Activated CD4-positive, alpha-beta T cell treated with anti-CD3 and anti-CD28 coated beads for 4 hours (primary cell): ENCODE results near the gene LCOR.
"Not testable (repeated sequence)": the region's sequence is repeated elsewhere in the genome, so short reads cannot be mapped to it uniquely, and the experiment has no call there.

Experiments
- DNase-seq, 2 donors: peaks; one replicate each; pipeline ENCODE4 v3.0.0-alpha.2; 2020

LCOR gene

GRCh38 chr10:96943161-96943560 lies 111.1 kb downstream of the LCOR start:
- not testable (repeated sequence) for DNase-seq

- no peak for DNase-seq
Measured at GRCh38 chr10:96947036-96947435, 114.9 kb downstream of the LCOR start.

- DNase-seq = no peak
Measured at GRCh38 chr10:96949039-96949683, 117.1 kb downstream of the LCOR start.

- DNase-seq = no peak
Measured at GRCh38 chr10:96951954-96952353, 119.9 kb downstream of the LCOR start.

- no peak for DNase-seq
Measured at GRCh38 chr10:96955794-96956193, 123.7 kb downstream of the LCOR start.

GRCh38 chr10:96958071-96958470 lies 126.0 kb downstream of the LCOR start:
- no peak for DNase-seq

- DNase-seq = no peak
Measured at GRCh38 chr10:96959733-96960132, 127.6 kb downstream of the LCOR start.

GRCh38 chr10:96960872-96961271 lies 128.8 kb downstream of the LCOR start:
- DNase-seq = no peak

- no peak for DNase-seq
Measured at GRCh38 chr10:96964131-96964530, 132.0 kb downstream of the LCOR start.

GRCh38 chr10:96967847-96968246 lies 135.7 kb downstream of the LCOR start:
- no peak for DNase-seq

GRCh38 chr10:96968682-96969423 lies 136.8 kb downstream of the LCOR start:
- no peak for DNase-seq

GRCh38 chr10:96971324-96971723 lies 139.2 kb downstream of the LCOR start:
- DNase-seq = no peak

GRCh38 chr10:96972264-96972663 lies 140.2 kb downstream of the LCOR start:
- DNase-seq = no peak

GRCh38 chr10:96973809-96974747 lies 142.0 kb downstream of the LCOR start:
- DNase-seq = no peak

GRCh38 chr10:96975136-96975535 lies 143.0 kb downstream of the LCOR start:
- DNase-seq = no peak

- no peak for DNase-seq
Measured at GRCh38 chr10:96978621-96979154, 146.6 kb downstream of the LCOR start.

- DNase-seq = no peak
Measured at GRCh38 chr10:96982149-96982930, 150.2 kb downstream of the LCOR start.

GRCh38 chr10:96984541-96985131 lies 152.5 kb downstream of the LCOR start:
- DNase-seq = no peak

GRCh38 chr10:96986200-96986856 lies 154.2 kb downstream of the LCOR start:
- DNase-seq = no peak

- DNase-seq = no peak
Measured at GRCh38 chr10:96987141-96987841, 155.2 kb downstream of the LCOR start.

- DNase-seq = no peak
Measured at GRCh38 chr10:96987842-96988175, 155.7 kb downstream of the LCOR start.
